ENCODE data around the gene PDIA4. TPM values are rescaled to one million over a fixed set of nuclear protein-coding genes. Genes with fewer than 3 reads are reported as not detected.

PDIA4 gene
- total and polyA plus RNA-seq, 2 donors from 2014 or later: 69.9 to 159 TPM

DNA sequence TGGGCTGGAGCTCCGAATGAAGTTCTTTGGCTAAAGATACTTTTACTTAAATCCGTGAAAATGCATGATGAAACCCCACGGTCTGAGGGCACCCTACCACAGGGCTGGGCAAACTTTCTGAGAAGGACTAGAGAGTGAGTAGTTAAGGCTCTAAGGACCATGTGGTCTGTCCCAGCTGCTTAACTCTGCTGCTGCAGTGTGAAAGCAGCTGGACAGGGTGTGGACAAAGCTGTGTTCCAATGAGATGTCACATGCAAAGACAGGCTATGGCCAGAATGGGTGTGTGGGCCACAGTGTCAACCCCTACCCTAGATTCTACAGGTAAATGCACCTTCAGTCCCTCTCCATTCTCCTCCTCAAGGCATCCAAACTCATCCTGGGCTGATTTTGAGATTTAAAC is 18.8 kb downstream of the PDIA4 start:
- TF ChIP-seq, protein P1, sequence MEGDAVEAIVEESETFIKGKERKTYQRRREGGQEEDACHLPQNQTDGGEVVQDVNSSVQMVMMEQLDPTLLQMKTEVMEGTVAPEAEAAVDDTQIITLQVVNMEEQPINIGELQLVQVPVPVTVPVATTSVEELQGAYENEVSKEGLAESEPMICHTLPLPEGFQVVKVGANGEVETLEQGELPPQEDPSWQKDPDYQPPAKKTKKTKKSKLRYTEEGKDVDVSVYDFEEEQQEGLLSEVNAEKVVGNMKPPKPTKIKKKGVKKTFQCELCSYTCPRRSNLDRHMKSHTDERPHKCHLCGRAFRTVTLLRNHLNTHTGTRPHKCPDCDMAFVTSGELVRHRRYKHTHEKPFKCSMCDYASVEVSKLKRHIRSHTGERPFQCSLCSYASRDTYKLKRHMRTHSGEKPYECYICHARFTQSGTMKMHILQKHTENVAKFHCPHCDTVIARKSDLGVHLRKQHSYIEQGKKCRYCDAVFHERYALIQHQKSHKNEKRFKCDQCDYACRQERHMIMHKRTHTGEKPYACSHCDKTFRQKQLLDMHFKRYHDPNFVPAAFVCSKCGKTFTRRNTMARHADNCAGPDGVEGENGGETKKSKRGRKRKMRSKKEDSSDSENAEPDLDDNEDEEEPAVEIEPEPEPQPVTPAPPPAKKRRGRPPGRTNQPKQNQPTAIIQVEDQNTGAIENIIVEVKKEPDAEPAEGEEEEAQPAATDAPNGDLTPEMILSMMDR (IDR thresholded peaks at IDR 0.05; ENCODE audit: borderline replicate concordance, extremely low read depth, insufficient read depth): no peak
- Histone ChIP-seq H3K9ac (ENCODE audit: low read length in 3 of 3) (no peak overlapping the region), H3K4me1 (ENCODE audit: control insufficient read depth in 2 of 3, insufficient read depth in 2 of 3, low read depth in 1 of 3, low read length in 3 of 3) (no peaks in the 10 kb centered on the region), H3K27me3 (ENCODE audit: control insufficient read depth, insufficient read depth, low read length) (no peaks in the 10 kb centered on the region), H3K4me3 (ENCODE audit: low read length in 3 of 3) (no peak overlapping the region), H3K9me3 (ENCODE audit: control insufficient read depth in 2 of 3, insufficient read depth in 1 of 3, low read length in 3 of 3) (no peaks in the 10 kb centered on the region), H3K36me3 (ENCODE audit: control insufficient read depth in 2 of 3, insufficient read depth in 3 of 3, low read length in 3 of 3) (peaks cover 6 to 51% (median 39%) of the 10 kb centered on the region in 3 donors), H3K27ac (ENCODE audit: low read depth in 2 of 2, low read length in 2 of 2) (no peak overlapping the region)
- intact Hi-C loops (cut with DNase I): no loop called here
- no peak for DNase-seq
- FAIRE-seq: no peak

- FAIRE-seq (no peak), DNase-seq (no peak)
- H3K27ac ChIP-seq (ENCODE audit: low read depth in 2 of 2, low read length in 2 of 2): no peak overlapping the region
- no peaks in the 10 kb centered on the region for H3K27me3 ChIP-seq (ENCODE audit: control insufficient read depth, insufficient read depth, low read length)
- no peak overlapping the region for H3K9ac ChIP-seq (ENCODE audit: low read length in 3 of 3)
- H3K4me3 ChIP-seq (ENCODE audit: low read length in 3 of 3): no peak overlapping the region
- H3K9me3 ChIP-seq (ENCODE audit: control insufficient read depth in 2 of 3, insufficient read depth in 1 of 3, low read length in 3 of 3): no peaks in the 10 kb centered on the region
- no peaks in the 10 kb centered on the region for H3K4me1 ChIP-seq (ENCODE audit: control insufficient read depth in 2 of 3, insufficient read depth in 2 of 3, low read depth in 1 of 3, low read length in 3 of 3)
- TF ChIP-seq, protein P1 (IDR thresholded peaks at IDR 0.05; ENCODE audit: borderline replicate concordance, extremely low read depth, insufficient read depth): no peak
- intact Hi-C loops (cut with DNase I): no loop called here
- peaks cover 6 to 47% (median 37%) of the 10 kb centered on the region in 3 donors for H3K36me3 ChIP-seq (ENCODE audit: control insufficient read depth in 2 of 3, insufficient read depth in 3 of 3, low read length in 3 of 3)
These were observed 20.7 kb downstream of the PDIA4 start for GRCh38 chr7:149007611-149008010.

- H3K27ac ChIP-seq (ENCODE audit: low read depth in 2 of 2, low read length in 2 of 2): no peak overlapping the region
- H3K9ac ChIP-seq (ENCODE audit: low read length in 3 of 3): no peak overlapping the region
- H3K4me3 ChIP-seq (ENCODE audit: low read length in 3 of 3): no peak overlapping the region
- TF ChIP-seq, protein P1 (IDR thresholded peaks at IDR 0.05; ENCODE audit: borderline replicate concordance, extremely low read depth, insufficient read depth): no peak
- intact Hi-C loops (cut with DNase I): no loop called here
- H3K4me1 ChIP-seq (ENCODE audit: control insufficient read depth in 2 of 3, insufficient read depth in 2 of 3, low read depth in 1 of 3, low read length in 3 of 3): no peaks in the 10 kb centered on the region
- peaks cover 5 to 42% (median 34%) of the 10 kb centered on the region in 3 donors for H3K36me3 ChIP-seq (ENCODE audit: control insufficient read depth in 2 of 3, insufficient read depth in 3 of 3, low read length in 3 of 3)
- H3K27me3 ChIP-seq (ENCODE audit: control insufficient read depth, insufficient read depth, low read length): no peaks in the 10 kb centered on the region
- DNase-seq (no peak), FAIRE-seq (no peak)
- H3K9me3 ChIP-seq (ENCODE audit: control insufficient read depth in 2 of 3, insufficient read depth in 1 of 3, low read length in 3 of 3): no peaks in the 10 kb centered on the region
These were observed 21.2 kb downstream of the PDIA4 start for GRCh38 chr7:149007146-149007545.

DNA sequence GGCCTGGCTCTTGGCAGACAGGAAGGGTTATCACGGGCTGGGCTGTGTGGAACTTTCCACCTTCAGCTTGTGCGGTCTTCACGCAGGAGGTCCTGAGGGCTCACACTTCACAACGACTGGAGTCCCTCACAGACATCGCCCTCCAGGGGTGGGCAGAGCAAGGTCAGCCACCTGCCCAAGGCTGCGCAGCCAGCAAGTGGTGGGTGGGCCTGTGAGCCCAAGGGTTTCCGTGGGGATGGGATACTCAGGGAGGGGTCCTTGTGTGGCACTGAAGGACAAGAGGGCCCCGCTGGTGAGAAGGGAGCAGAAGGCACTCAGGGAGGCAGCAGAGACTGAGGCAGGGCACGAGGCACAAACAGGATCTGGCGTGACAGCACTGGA is 22.0 kb downstream of the PDIA4 start:
- Histone ChIP-seq H3K4me1 (ENCODE audit: control insufficient read depth in 2 of 3, insufficient read depth in 2 of 3, low read depth in 1 of 3, low read length in 3 of 3) (no peaks in the 10 kb centered on the region), H3K27me3 (ENCODE audit: control insufficient read depth, insufficient read depth, low read length) (no peaks in the 10 kb centered on the region), H3K9ac (ENCODE audit: low read length in 3 of 3) (no peak overlapping the region), H3K27ac (ENCODE audit: low read depth in 2 of 2, low read length in 2 of 2) (no peak overlapping the region), H3K4me3 (ENCODE audit: low read length in 3 of 3) (no peak overlapping the region), H3K36me3 (ENCODE audit: control insufficient read depth in 2 of 3, insufficient read depth in 3 of 3, low read length in 3 of 3) (peaks cover 5 to 34% (median 28%) of the 10 kb centered on the region in 3 donors), H3K9me3 (ENCODE audit: control insufficient read depth in 2 of 3, insufficient read depth in 1 of 3, low read length in 3 of 3) (no peaks in the 10 kb centered on the region)
- FAIRE-seq (no peak), DNase-seq (no peak)
- intact Hi-C loops (cut with DNase I): no loop called here
- TF ChIP-seq, protein P1 (IDR thresholded peaks at IDR 0.05; ENCODE audit: borderline replicate concordance, extremely low read depth, insufficient read depth): no peak
